Measurements from ENCODE around the gene LDB2. TPM values are rescaled to one million over a fixed set of nuclear protein-coding genes. Genes with fewer than 3 reads are reported as not detected.

The LDB2 gene
- total and polyA plus RNA-seq, 11 donors: 9.5 to 38.7 (median 26.3) TPM

- intact Hi-C loops (cut with DNase I): loop anchor here in 1 of 10 donors (5.0 kb wide), 1 partner anchor 87 kb away; no protein-coding TSS in a partner anchor
- Histone ChIP-seq H3K27me3 (no peaks in the 10 kb centered on the region), H3K27ac (no peak overlapping the region), H3K4me3 (no peak overlapping the region), H3K4me1 (peaks cover 0 to 17% (median 3%) of the 10 kb centered on the region in 12 donors), H3K9me3 (no peaks in the 10 kb centered on the region), H3K36me3 (peaks cover 0 to 14% (median 0%) of the 10 kb centered on the region in 9 donors)
- DNase-seq (no peak), ATAC-seq (no peak)
- TF ChIP-seq CTCF (IDR thresholded peaks at IDR 0.05) (no peak), POLR2A (IDR thresholded peaks at IDR 0.05) (no peak)
- 52 to 68% (median 56%) methylated on average over 4 of the region's 4 CpGs for WGBS, 4 donors
Measured at GRCh38 chr4:16590797-16591196, 307.6 kb downstream of the LDB2 start.

GRCh38 chr4:16588651-16589050, 309.8 kb downstream of the LDB2 start:
- H3K9me3 ChIP-seq: no peaks in the 10 kb centered on the region
- DNase-seq (no peak), ATAC-seq (no peak)
- intact Hi-C loops (cut with DNase I): no loop called here
- H3K27ac ChIP-seq: no peak overlapping the region
- H3K4me3 ChIP-seq: no peak overlapping the region
- peaks cover 0 to 13% (median 0%) of the 10 kb centered on the region in 9 donors for H3K36me3 ChIP-seq
- TF ChIP-seq CTCF (IDR thresholded peaks at IDR 0.05) (no peak), POLR2A (IDR thresholded peaks at IDR 0.05) (no peak)
- peaks cover 0 to 22% (median 4%) of the 10 kb centered on the region in 12 donors for H3K4me1 ChIP-seq
- no peaks in the 10 kb centered on the region for H3K27me3 ChIP-seq
- WGBS, 4 donors: 89 to 96% (median 92%) methylated on average over 6 of the region's 6 CpGs

- H3K27ac ChIP-seq: no peak overlapping the region
Measured at GRCh38 chr4:16588149-16588548, 310.3 kb downstream of the LDB2 start.

GRCh38 chr4:16585053-16585452, 313.4 kb downstream of the LDB2 start:
- Histone ChIP-seq H3K4me1 (peaks cover 0 to 9% (median 0%) of the 10 kb centered on the region in 12 donors), H3K36me3 (peaks cover 0 to 32% (median 4%) of the 10 kb centered on the region in 9 donors), H3K27ac (no peak overlapping the region), H3K9me3 (no peaks in the 10 kb centered on the region), H3K27me3 (no peaks in the 10 kb centered on the region), H3K4me3 (no peak overlapping the region)
- intact Hi-C loops (cut with DNase I): no loop called here
- ATAC-seq: no peak
- no peak for DNase-seq
- WGBS, 4 donors: 95 to 100% (median 96%) methylated on average over 1 to 7 of the region's 7 CpGs
- TF ChIP-seq CTCF (IDR thresholded peaks at IDR 0.05): no peak
- TF ChIP-seq POLR2A (IDR thresholded peaks at IDR 0.05): no peak

More at GRCh38 chr4:16588149-16588548, 310.3 kb downstream of the LDB2 start:
- peaks cover 0 to 18% (median 4%) of the 10 kb centered on the region in 12 donors for H3K4me1 ChIP-seq
- peaks cover 0 to 16% (median 0%) of the 10 kb centered on the region in 9 donors for H3K36me3 ChIP-seq
- H3K27me3 ChIP-seq: no peaks in the 10 kb centered on the region
- ATAC-seq: no peak
- no peak overlapping the region for H3K4me3 ChIP-seq
- TF ChIP-seq CTCF (IDR thresholded peaks at IDR 0.05) (no peak), POLR2A (IDR thresholded peaks at IDR 0.05) (no peak)
- WGBS, 4 donors: 90 to 92% (median 91%) methylated on average over 1 of the region's 1 CpG
- DNase-seq: no peak
- intact Hi-C loops (cut with DNase I): no loop called here
- H3K9me3 ChIP-seq: no peaks in the 10 kb centered on the region

Measured in heart left ventricle (tissue), 16 donors.